Type B pancreatic cell (in vitro differentiated cells): ENCODE data around the gene SRD5A3. TPM values are rescaled to one million over a fixed set of nuclear protein-coding genes. Genes with fewer than 3 reads are reported as not detected.

ENCODE experiments used
- DNase-seq: peaks from one replicate; pipeline ENCODE4 v3.0.0; 2021; ENCODE audit warnings: mixed read lengths; ENCODE audit not compliant: unreplicated experiment; ENCODE audit errors: extremely low spot score
- H3K27ac Mint-ChIP-seq: 2 replicates; pipeline ENCODE4 v1.8.0; 2021; ENCODE audit warnings: mild to moderate bottlenecking, mixed read lengths
- H3K27me3 Mint-ChIP-seq: 2 replicates; pipeline ENCODE4 v1.8.0; 2021; ENCODE audit warnings: mixed read lengths
- H3K36me3 Mint-ChIP-seq: 2 replicates; pipeline ENCODE4 v1.8.0; 2021; ENCODE audit warnings: mixed read lengths
- H3K4me1 Mint-ChIP-seq: one replicate; pipeline ENCODE4 v1.8.0; 2021; ENCODE audit warnings: mixed read lengths; ENCODE audit not compliant: unreplicated experiment
- H3K4me3 Mint-ChIP-seq: 2 replicates; pipeline ENCODE4 v1.8.0; 2021; ENCODE audit warnings: mild to moderate bottlenecking, mixed read lengths
- H3K9me3 Mint-ChIP-seq: 2 replicates; pipeline ENCODE4 v1.8.0; 2021; ENCODE audit warnings: mixed read lengths
- total RNA-seq: library from RNA; stranded (reverse); gene quantifications from 2 replicates; pipeline ENCODE4 v1.2.1, GENCODE V29; 2021; ENCODE audit warnings: low replicate concordance
- TF ChIP-seq, protein P1 (sequence below): fragments of 200-600 bp; sonication (generic); conservative IDR thresholded peaks from 2 replicates; pipeline ENCODE4 v1.5.0; 2021; ENCODE audit warnings: antibody characterized with exemption, mild to moderate bottlenecking

Gene SRD5A3
- total RNA-seq, 1 donor from 2014 or later: 25.7 TPM

DNA sequence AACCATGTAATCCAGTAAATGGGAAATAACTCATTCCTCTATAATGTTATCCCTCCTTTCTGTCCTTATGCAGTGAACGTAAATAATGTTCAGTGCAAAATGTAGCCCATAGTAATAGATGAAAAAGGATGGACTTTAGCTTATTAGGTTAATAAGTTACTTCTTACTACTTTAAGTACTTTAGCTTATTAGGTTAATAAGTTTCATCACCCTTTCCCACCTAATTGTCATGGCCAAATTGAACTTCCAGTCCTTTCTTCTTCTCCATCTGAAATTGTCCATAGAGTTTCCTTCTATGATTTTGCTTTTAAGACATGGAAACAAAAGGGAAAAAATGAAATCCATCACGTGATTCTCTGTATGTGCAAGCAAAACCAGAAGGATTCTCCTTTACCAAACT, 34.5 kb downstream of the SRD5A3 start:
- Mint-ChIP-seq H3K27ac (no peak overlapping the region), H3K36me3 (no peaks in the 10 kb centered on the region), H3K4me3 (no peak overlapping the region), H3K9me3 (no peaks in the 10 kb centered on the region), H3K27me3 (no peaks in the 10 kb centered on the region), H3K4me1 (no peaks in the 10 kb centered on the region)
- DNase-seq: no peak
- TF ChIP-seq, protein P1, sequence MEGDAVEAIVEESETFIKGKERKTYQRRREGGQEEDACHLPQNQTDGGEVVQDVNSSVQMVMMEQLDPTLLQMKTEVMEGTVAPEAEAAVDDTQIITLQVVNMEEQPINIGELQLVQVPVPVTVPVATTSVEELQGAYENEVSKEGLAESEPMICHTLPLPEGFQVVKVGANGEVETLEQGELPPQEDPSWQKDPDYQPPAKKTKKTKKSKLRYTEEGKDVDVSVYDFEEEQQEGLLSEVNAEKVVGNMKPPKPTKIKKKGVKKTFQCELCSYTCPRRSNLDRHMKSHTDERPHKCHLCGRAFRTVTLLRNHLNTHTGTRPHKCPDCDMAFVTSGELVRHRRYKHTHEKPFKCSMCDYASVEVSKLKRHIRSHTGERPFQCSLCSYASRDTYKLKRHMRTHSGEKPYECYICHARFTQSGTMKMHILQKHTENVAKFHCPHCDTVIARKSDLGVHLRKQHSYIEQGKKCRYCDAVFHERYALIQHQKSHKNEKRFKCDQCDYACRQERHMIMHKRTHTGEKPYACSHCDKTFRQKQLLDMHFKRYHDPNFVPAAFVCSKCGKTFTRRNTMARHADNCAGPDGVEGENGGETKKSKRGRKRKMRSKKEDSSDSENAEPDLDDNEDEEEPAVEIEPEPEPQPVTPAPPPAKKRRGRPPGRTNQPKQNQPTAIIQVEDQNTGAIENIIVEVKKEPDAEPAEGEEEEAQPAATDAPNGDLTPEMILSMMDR: no peak

DNA sequence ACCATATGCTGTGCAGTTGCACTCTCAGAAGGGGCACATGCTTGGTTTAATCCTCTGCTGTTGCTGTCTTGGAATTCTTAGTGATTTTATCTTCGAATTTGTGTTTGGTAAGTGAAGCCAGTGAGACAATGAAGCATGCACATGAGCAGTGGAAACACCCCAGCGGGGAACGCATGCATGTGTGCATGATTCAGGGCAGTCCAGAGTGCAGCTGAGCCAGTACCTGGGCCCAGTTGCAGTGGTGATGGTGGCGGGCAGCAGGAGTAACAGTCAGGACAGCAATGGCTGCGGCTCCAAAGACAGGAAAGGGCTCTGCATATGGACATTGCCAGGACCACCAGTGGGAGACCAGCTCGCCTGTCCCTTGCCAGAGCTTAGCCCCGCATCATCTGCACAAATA, 35.5 kb downstream of the SRD5A3 start:
- Mint-ChIP-seq H3K4me1 (peaks cover 6% of the 10 kb centered on the region), H3K27ac (no peak overlapping the region), H3K4me3 (no peak overlapping the region), H3K9me3 (no peaks in the 10 kb centered on the region), H3K36me3 (no peaks in the 10 kb centered on the region), H3K27me3 (no peaks in the 10 kb centered on the region)
- TF ChIP-seq, protein P1: no peak
- DNase-seq: no peak

DNA sequence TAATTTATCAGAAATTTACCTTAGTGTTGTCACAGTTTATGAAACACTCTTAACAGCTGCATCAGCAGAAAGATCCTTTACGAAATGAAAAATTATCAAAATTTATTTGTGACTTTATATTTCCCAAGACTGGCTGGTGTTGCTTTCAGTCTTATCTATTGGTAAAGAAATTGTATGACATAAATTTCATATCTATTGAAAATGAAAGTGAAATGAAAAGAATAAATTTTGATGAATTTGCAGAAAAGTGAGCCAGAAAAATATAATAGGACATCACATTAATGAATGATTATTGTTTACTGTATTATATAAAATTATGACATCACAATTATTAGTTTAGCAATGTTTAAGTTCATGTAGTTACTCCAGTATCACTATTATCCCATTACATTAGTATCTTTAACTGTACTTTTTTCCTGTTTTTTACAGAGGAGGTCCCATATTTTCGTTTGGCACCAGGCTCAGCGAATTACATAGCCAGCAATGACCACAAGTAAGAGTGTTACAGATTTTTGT, 36.5 kb downstream of the SRD5A3 start:
- no peak for DNase-seq
- Mint-ChIP-seq H3K4me3 (no peak overlapping the region), H3K36me3 (no peaks in the 10 kb centered on the region), H3K4me1 (peaks cover 6% of the 10 kb centered on the region), H3K27ac (no peak overlapping the region), H3K27me3 (no peaks in the 10 kb centered on the region), H3K9me3 (no peaks in the 10 kb centered on the region)
- TF ChIP-seq, protein P1: no peak

DNA sequence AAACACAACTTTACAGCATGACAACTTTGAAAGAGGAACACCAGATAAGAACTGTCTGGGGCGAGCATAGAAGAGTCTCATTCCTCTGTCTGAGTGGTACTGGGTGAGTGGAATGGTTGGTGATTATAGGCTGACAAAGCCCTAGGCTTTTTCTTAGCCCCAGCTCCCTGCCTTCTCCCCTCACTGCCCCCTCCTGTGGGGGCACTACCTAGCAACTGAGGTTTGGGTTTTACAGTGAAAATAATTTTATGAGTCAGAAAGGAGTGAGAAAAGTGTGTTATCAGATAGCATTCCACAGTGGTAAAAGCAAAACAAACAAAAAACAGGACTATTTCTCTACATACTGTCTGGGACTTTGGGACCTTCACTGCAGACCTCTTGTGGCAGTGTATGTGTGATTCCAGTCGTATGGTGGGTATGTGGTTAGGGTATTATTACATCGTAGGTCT, 39.2 kb downstream of the SRD5A3 start:
- H3K27ac Mint-ChIP-seq: no peak overlapping the region
- H3K36me3 Mint-ChIP-seq: no peaks in the 10 kb centered on the region
- TF ChIP-seq, protein P1: no peak
- H3K4me3 Mint-ChIP-seq: no peak overlapping the region
- H3K4me1 Mint-ChIP-seq: peaks cover 6% of the 10 kb centered on the region
- H3K27me3 Mint-ChIP-seq: no peaks in the 10 kb centered on the region
- no peak for DNase-seq
- no peaks in the 10 kb centered on the region for H3K9me3 Mint-ChIP-seq

DNA sequence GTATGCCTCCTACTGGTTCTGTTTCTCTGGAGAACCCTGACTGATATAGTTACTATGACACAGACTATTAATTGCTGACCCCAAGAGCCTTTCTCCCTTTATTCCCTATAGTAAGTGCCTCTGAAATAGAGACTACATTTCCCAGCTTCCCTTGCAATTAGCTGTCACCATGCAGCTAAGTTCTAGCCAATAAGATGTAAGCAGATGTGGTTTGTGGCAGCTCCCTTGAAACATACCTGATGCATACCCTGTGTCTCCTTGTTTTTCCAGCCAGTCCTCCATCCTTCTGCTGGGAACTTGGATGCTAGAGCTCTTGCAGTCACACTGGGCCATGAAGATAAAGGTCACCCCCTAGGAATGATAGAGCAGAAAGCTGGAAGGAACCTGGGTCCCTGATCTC, 40.0 kb downstream of the SRD5A3 start:
- Mint-ChIP-seq H3K9me3 (no peaks in the 10 kb centered on the region), H3K4me1 (peaks cover 6% of the 10 kb centered on the region), H3K4me3 (no peak overlapping the region), H3K27ac (no peak overlapping the region), H3K27me3 (no peaks in the 10 kb centered on the region), H3K36me3 (no peaks in the 10 kb centered on the region)
- no peak for DNase-seq
- TF ChIP-seq, protein P1: no peak

DNA sequence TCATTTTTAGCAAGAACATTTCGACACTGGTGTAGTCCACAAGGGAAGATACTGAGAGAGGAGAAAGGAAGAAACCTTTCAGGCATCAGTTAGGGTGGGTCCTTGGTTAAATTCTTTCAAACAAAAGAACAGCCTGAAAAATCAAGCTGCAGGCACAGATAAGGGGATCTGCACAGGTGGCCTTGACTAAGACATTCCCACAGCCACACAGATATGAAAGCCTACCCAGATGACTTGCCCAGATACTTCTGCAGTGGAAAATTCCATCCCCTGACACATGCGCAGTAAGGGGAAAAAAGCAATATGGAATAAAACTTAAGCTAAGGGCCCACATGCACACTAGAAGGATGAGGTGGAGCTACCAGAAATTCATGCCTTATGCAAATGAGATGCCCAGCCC, 40.8 kb downstream of the SRD5A3 start:
- no peaks in the 10 kb centered on the region for H3K27me3 Mint-ChIP-seq
- TF ChIP-seq, protein P1: no peak
- H3K27ac Mint-ChIP-seq: no peak overlapping the region
- H3K36me3 Mint-ChIP-seq: no peaks in the 10 kb centered on the region
- peaks cover 6% of the 10 kb centered on the region for H3K4me1 Mint-ChIP-seq
- no peak overlapping the region for H3K4me3 Mint-ChIP-seq
- no peaks in the 10 kb centered on the region for H3K9me3 Mint-ChIP-seq
- DNase-seq: no peak
